Mononuclear cell (primary cell): ENCODE results near the gene CUBN. TPM values are rescaled to one million over a fixed set of nuclear protein-coding genes. Genes with fewer than 3 reads are reported as not detected.

ENCODE experiments used
- H3K27me3 ChIP-seq: 2 replicates; pipeline ENCODE4 v1.6.0; 2011; ENCODE audit warnings: low read length, control low read depth; ENCODE audit not compliant: insufficient read depth
- H3K4me1 ChIP-seq: 2 replicates; pipeline ENCODE4 v1.5.1; 2011; ENCODE audit warnings: mild to moderate bottlenecking, low read length, control low read depth; ENCODE audit not compliant: insufficient read depth
- H3K4me3 ChIP-seq: 2 replicates; pipeline ENCODE4 v1.5.1; 2011; ENCODE audit warnings: mild to moderate bottlenecking, low read length, moderate library complexity
- H3K9me3 ChIP-seq: 2 replicates; pipeline ENCODE4 v1.5.1; 2011; ENCODE audit warnings: low read depth, mild to moderate bottlenecking, control low read depth, low read length
- total RNA-seq: library from RNA; depleted of rRNA; stranded (reverse); fragments of >200 nt; gene quantifications from one replicate; pipeline ENCODE4 v1.2.3, GENCODE V29; 2012

The CUBN gene
- total RNA-seq, 1 donor, result 6.8 TPM

DNA sequence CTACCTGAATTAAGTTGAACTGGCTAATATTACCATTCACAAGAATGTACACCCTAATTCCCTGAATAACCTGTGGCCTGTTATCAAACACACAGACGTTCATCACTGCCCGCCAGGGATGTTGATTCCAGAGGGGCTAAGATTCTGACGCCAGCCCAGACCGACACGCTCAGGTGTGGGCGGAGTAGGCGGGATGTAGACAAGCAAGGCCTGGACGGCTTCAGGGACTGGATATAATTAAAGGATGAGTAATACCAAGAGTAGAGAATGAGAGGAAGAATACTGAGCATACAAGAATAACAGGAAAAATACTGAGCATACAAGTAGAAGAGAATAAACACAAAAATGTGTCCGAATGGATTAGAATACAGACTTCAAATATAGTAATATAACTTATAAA, 29.0 kb downstream of the CUBN start:
- no peaks in the 10 kb centered on the region for H3K4me1 ChIP-seq
- H3K9me3 ChIP-seq, result no peaks in the 10 kb centered on the region
- no peak overlapping the region for H3K4me3 ChIP-seq
- no peaks in the 10 kb centered on the region for H3K27me3 ChIP-seq

DNA sequence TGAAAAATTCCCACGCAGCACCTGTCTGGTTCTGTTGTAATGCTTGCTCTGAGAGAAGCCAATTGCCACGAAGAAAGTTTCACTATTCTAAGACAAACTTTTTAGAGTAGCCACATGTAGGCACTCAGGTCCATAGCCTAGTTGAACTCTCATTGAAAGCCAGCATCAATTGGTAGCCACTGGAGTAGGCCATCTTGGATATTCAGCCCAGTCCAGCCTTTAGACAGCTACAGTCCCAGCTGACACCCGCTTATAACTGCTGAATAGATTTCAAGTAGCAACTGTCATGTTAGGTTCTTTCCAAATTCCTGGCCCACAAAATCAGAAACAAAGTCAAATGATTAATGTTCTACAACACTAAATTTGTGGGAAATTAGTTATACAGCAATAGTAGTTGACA, 31.6 kb downstream of the CUBN start:
- Histone ChIP-seq H3K4me1 (no peaks in the 10 kb centered on the region), H3K27me3 (no peaks in the 10 kb centered on the region), H3K9me3 (no peaks in the 10 kb centered on the region), H3K4me3 (no peak overlapping the region)

DNA sequence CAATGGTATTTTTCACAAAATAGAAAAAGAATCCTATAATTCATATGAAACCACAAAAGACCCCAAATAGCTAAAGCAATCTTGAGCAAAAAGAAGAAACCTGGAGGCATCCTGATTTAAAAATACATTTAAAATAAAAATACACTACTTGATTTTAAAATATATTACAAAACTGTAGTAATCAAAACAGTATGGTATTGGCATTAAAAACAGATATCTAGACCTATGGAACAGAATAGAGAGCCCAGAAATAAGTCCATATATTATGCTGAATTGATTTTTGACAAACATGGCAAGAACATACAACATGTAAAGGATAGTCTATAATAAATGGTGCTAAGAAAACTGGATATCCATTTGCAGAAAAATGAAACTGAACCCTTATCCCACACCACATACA, 34.8 kb downstream of the CUBN start:
- H3K9me3 ChIP-seq, result no peaks in the 10 kb centered on the region
- H3K4me3 ChIP-seq, result no peak overlapping the region
- no peaks in the 10 kb centered on the region for H3K4me1 ChIP-seq
- no peaks in the 10 kb centered on the region for H3K27me3 ChIP-seq

DNA sequence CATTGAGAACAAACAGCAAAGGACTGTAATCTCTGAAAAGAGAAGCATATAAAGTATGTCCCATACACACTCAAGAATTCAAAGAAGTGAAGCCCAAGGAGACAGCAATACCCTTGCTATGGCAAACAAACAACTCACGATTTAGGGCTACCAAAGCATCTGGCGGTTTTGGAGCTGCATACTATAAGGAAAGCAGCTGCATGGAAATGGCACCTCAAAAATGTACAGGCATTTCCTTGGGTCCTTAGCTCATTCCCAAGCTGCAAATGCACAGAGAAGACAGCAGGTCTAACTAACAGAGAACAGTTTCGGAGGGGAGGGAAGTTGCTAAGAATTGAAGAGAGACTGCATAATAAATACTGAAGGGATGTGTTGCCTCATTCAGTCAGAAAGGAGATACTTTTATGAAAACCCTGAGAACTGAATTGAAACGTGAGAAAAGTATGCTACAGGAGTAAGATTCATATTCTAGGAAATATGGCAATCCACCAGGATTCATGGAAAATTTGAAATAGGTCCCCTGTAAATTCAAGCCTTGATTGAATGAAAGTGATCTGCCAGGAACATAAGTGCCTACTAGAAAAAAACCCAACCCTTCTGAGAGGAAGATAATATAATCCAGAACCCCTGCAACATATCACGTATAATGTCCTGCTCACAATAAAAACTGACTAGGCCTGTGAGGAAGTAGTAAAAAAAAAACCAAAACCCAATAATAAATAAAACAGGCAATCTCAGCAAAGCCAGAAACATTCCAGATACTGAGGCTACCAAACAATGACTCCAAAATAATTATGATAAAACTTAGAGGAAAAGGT, 36.4 kb downstream of the CUBN start:
- H3K27me3 ChIP-seq, result no peaks in the 10 kb centered on the region
- no peaks in the 10 kb centered on the region for H3K4me1 ChIP-seq
- H3K4me3 ChIP-seq, result no peak overlapping the region
- no peaks in the 10 kb centered on the region for H3K9me3 ChIP-seq

DNA sequence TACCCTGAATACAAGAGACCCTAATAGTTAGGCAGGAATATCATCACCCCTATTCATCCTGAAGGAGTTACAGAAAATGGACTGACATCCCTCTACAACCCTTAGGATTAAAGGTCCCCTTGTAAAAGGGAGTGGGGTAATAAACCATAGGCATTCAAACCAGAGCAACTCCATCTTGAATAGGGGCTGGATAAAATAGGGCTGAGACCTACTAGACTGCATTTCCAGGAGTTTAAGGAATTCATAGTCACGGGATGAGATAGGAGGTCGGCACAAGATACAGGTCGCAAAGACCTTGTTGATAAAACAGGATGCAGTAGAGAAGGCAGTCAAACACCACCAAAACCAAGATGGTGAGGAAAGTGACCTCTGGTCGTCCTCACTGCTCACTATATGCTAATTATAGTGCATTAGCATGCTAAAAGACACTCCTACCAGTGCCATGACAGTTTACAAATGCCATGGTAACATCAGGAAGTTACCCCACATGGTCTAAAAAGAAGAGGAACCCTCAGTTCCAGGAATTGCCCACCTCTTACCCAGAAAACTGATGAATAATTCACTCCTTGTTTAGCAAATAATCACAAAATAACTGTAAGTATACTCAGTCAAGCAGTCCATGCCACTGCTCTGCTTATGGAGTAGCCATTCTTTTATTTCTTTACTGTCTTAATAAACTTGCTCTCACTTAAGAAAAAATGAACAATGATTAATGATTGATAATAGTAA, 37.2 kb downstream of the CUBN start:
- Histone ChIP-seq H3K27me3 (no peaks in the 10 kb centered on the region), H3K4me3 (no peak overlapping the region), H3K9me3 (no peaks in the 10 kb centered on the region), H3K4me1 (no peaks in the 10 kb centered on the region)

DNA sequence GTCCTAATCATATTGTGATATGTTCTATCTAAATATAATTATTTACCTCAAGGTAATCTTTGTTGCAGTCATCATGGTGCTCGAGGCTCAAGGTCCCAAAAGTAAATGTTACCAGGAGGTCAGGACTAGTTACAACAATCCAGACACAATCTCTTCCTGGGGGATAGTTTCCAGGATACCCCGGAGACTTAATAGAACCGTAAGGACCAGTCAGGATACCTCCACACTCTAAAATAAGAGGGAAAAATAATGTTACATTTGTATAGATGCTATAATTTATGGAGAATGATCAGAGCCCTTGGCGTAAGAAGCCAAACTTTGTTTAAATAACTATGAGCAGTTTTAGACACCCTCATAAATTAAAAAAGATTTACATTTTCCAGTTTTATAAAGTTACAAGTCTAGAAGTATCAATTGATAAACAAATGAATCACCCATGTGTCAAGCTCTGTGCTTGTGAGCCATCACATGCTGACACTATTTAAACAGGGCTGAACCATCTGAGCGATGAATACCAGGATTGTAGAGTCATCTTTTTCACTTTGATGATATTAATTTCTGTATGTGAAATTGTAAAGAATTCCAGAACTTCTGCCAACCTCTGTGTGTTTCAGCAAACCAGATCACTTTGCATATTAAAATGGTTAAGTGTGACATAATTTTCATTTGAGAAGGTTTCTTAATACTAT, 41.3 kb downstream of the CUBN start:
- H3K9me3 ChIP-seq, result no peaks in the 10 kb centered on the region
- H3K4me3 ChIP-seq, result no peak overlapping the region
- H3K27me3 ChIP-seq, result no peaks in the 10 kb centered on the region
- no peaks in the 10 kb centered on the region for H3K4me1 ChIP-seq

DNA sequence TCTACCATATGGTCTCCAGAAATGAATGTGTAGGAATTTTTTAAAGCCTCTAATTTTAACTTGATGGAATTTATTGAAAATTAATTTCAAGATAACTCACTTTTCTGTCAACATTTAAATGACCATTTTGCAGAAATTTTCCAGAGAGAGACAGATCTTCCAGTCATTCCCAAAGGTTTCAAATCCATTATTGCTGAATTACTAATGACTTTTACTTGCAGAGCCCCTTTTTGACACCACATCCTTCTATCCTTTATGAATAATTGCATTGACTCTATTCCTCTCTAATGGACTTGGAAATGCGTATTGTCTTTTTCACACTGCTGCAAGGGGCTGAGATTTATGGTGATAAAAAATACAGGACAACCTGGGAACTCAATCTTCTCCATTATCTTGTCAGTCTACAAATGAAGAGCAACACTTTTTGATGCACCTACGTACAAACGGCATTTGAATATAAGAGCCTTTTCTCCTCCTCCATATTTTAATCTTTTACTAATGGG, 42.7 kb downstream of the CUBN start:
- H3K4me3 ChIP-seq, result no peak overlapping the region
- H3K4me1 ChIP-seq, result no peaks in the 10 kb centered on the region
- H3K27me3 ChIP-seq, result no peaks in the 10 kb centered on the region
- H3K9me3 ChIP-seq, result no peaks in the 10 kb centered on the region

DNA sequence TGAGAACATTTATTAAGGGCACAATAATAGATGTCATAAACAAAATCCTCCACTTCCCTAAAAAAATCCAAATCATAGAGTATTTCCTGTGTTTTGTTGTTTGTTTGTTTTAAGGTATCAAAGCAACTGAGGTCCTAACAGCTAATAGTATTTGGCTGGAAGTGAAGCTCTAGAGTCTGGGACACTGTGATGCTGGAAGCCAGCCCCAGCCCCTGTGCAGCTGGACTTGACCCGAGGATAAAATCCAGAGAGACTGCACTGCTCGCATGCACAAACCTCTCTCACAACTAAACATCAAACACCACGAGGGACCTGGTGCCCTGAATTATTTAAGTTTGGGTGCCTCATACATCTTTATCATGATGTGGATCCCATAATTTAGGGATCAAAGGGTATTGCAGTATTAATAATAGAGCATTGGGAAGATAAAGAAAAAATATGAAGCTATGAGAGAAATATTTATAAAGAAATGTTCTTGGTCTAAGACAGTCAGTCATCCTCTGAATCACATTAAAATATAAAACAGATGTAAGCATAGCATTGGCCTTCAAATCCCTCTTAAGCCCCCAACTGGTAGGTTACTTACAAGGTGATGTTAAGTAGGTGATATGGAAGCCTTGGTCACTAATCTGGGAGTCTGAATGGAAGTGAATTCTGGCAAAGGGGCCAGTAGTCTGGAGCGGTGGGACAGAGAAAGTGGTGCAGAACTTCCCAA, 44.4 kb downstream of the CUBN start:
- H3K27me3 ChIP-seq, result no peaks in the 10 kb centered on the region
- no peaks in the 10 kb centered on the region for H3K9me3 ChIP-seq
- no peak overlapping the region for H3K4me3 ChIP-seq
- peaks cover 2% of the 10 kb centered on the region for H3K4me1 ChIP-seq

DNA sequence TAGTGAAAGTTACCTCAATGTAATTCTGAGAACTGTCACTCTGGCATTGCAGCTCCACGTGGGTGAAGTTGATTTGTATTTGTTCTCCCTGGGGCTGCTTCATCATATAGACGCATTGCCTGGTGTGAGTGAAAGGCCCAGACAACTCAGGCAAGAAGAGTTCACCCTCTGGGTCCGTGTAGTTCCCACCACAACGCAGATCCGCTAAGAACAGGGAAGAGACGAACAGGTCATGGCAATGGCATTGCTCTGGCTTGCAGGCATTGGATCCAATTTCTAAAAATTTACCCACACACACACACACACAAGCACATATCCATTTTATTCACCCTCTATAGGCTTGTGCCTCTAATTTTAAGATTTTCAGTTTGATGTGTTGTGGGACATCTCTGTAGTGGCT, 45.4 kb downstream of the CUBN start:
- Histone ChIP-seq H3K4me3 (no peak overlapping the region), H3K9me3 (no peaks in the 10 kb centered on the region), H3K4me1 (peaks cover 2% of the 10 kb centered on the region), H3K27me3 (no peaks in the 10 kb centered on the region)

DNA sequence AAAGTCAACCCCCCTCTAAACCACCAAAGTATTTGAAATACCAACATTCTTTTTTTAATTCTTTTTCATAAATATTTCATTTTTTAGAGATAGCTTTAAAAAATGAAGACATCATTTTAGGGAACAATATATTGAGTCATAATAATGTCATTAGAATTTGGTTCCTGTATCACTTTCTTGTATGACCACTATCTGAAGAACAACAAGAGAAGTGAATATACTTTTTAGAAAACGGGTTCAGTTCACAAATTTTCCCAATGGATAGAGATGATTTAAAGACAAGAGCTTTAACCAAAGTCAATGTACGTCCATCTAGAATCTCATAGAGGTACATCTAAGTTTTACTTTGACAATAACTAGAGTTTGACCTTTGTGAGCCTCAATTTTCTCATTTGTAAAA, 48.2 kb downstream of the CUBN start:
- no peak overlapping the region for H3K4me3 ChIP-seq
- no peaks in the 10 kb centered on the region for H3K27me3 ChIP-seq
- H3K9me3 ChIP-seq, result no peaks in the 10 kb centered on the region
- H3K4me1 ChIP-seq, result peaks cover 8% of the 10 kb centered on the region

DNA sequence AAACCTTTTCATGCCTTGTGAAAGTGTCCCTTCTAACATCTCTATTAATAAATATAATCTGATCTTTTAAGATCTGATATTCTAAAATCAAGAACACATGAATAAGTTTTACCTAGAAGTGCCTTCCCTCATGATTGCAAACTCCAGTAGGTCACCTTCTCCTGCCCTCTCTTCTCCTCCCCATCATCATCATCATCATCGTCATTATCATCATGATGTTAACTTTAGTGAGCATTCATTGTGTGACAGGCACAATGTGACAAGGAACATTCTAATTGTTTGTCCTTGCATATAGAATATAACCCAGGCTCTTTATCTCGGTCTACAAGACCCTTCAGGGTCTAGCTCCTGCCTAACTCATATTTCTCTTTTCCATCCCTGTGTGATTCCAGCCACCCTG, 51.7 kb downstream of the CUBN start:
- Histone ChIP-seq H3K27me3 (no peaks in the 10 kb centered on the region), H3K4me1 (peaks cover 21% of the 10 kb centered on the region), H3K4me3 (no peak overlapping the region), H3K9me3 (no peaks in the 10 kb centered on the region)

DNA sequence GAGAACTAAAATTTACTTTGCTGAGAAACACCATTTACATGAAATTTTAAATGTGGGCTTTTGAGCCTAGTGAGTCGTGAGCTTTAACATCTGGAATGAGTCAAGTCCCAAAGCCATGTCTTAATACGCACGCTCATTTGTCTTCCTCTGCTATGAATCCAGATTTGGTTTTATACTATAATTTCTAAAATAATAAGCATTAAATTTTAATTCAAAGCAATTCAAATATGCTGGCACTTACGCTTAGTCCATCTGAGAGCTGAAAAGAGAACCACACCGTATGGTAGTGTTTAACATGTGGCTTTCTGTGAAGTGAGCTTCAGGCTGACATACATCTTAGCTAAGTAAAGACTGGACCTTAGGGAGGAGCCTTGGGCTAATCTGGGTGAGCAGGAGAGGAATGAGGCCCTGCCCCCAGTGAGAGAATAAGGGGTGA, 52.2 kb downstream of the CUBN start:
- H3K4me1 ChIP-seq, result peaks cover 21% of the 10 kb centered on the region
- H3K9me3 ChIP-seq, result no peaks in the 10 kb centered on the region
- no peak overlapping the region for H3K4me3 ChIP-seq
- no peaks in the 10 kb centered on the region for H3K27me3 ChIP-seq

DNA sequence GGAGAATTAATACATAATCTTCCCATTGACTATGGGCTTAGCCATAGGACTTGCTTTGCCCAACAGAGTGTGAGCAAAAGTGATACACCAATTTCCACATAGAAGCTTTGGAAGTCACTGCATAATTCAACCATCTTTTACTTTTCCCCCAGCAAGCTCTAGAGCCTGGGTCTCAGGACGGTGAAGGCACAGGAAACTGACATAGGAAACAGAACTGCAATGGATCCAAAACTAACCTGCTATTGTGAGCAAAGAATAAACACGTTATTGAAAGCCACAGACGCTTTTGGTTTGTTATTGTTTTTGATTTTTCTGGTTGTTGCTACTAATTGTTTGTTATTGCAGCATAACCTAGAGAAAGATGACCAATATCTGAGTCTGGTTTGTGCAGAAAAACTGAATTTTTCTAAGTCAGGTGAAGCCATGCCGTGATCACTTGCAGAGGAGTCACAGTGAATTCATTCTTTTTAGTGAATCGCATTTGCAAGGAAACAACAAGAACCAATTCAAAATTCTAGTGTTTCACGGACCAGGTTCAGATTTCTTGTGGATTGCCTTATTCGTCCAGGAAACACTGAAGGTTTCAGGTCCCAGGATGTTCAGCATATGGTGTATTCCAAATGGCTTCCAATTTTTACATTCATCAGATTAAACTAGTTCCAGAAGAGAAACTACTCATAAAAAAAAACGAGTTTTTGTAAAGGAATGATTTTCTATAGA, 52.8 kb downstream of the CUBN start:
- H3K4me3 ChIP-seq, result no peak overlapping the region
- H3K4me1 ChIP-seq, result peaks cover 21% of the 10 kb centered on the region
- no peaks in the 10 kb centered on the region for H3K9me3 ChIP-seq
- H3K27me3 ChIP-seq, result no peaks in the 10 kb centered on the region
